ENCODE results near the gene CPSF3. TPM values are rescaled to one million over a fixed set of nuclear protein-coding genes. Genes with fewer than 3 reads are reported as not detected.
A peak's percentile ranks its signal among the peaks of the same experiment; 100 is the strongest.

Gene CPSF3
- total and polyA plus RNA-seq, 2 of the 13 experiments (the other 11 are each of a cell fraction or from before 2014, with no cell fraction given): 19.8 to 93.0 TPM

- TF ChIP-seq FUBP1 (CRISPR knock-in tag; IDR thresholded peaks at IDR 0.05; ENCODE audit: borderline replicate concordance) (0 out of 2 replicates have a peak, but pooled peaks have one; percentile 40), ZNF543 (CRISPR knock-in tag; IDR thresholded peaks at IDR 0.05) (peak; percentile 46; the same call in 1 of the 2 replicates), ZNF850 (CRISPR knock-in tag; conservative IDR thresholded peaks at IDR 0.05) (no peak), ERF (CRISPR knock-in tag; IDR thresholded peaks at IDR 0.05) (peak; percentile 89), HMG20A (CRISPR knock-in tag; IDR thresholded peaks at IDR 0.05; ENCODE audit: borderline replicate concordance) (no peak; the same call in 1 of the 2 replicates), ZNF275 (CRISPR knock-in tag; IDR thresholded peaks at IDR 0.05; ENCODE audit: borderline replicate concordance) (no peak; the same call in 1 of the 2 replicates), TEAD2 (CRISPR knock-in tag; IDR thresholded peaks at IDR 0.05) (no peak), HNF4A (CRISPR knock-in tag; IDR thresholded peaks at IDR 0.05) (0 out of 2 replicates have a peak, but pooled peaks have one; percentile 43), ADNP (CRISPR knock-in tag; IDR thresholded peaks at IDR 0.05) (no peak), ZNF770 (CRISPR knock-in tag; IDR thresholded peaks at IDR 0.05) (peak; percentile 72; the same call in 1 of the 2 replicates), ZFY (CRISPR knock-in tag; IDR thresholded peaks at IDR 0.05) (peak; percentile 95), ZNF616 (CRISPR knock-in tag; IDR thresholded peaks at IDR 0.05; ENCODE audit: low read depth) (no peak), YEATS2 (CRISPR knock-in tag; IDR thresholded peaks at IDR 0.05; ENCODE audit: borderline replicate concordance) (peak; percentile 94), ZNF800 (CRISPR knock-in tag; IDR thresholded peaks at IDR 0.05) (0 out of 2 replicates have a peak, but pooled peaks have one; percentile 37), HNF1B (CRISPR knock-in tag; IDR thresholded peaks at IDR 0.05) (peak; percentile 82), ZNF891 (CRISPR knock-in tag; IDR thresholded peaks at IDR 0.05) (no peak; the same call in 1 of the 2 replicates)
Observed at GRCh38 chr2:9423100-9423921, at the start of gene CPSF3, which contains the start of gene ITGB1BP1 (continued).
